Erythroblast (primary cell): ENCODE results near the gene RMI2.

Experiments used
- GATA1 ChIP-seq: IDR thresholded peaks from 2 replicates; pipeline ENCODE4 v1.6.1; 2011; ENCODE audit warnings: low read depth, mild to moderate bottlenecking, control low read depth, low read length, moderate library complexity
- POLR2A ChIP-seq: IDR thresholded peaks from 2 replicates; pipeline ENCODE4 v1.6.1; 2011; ENCODE audit warnings: mild to moderate bottlenecking, low read length

DNA sequence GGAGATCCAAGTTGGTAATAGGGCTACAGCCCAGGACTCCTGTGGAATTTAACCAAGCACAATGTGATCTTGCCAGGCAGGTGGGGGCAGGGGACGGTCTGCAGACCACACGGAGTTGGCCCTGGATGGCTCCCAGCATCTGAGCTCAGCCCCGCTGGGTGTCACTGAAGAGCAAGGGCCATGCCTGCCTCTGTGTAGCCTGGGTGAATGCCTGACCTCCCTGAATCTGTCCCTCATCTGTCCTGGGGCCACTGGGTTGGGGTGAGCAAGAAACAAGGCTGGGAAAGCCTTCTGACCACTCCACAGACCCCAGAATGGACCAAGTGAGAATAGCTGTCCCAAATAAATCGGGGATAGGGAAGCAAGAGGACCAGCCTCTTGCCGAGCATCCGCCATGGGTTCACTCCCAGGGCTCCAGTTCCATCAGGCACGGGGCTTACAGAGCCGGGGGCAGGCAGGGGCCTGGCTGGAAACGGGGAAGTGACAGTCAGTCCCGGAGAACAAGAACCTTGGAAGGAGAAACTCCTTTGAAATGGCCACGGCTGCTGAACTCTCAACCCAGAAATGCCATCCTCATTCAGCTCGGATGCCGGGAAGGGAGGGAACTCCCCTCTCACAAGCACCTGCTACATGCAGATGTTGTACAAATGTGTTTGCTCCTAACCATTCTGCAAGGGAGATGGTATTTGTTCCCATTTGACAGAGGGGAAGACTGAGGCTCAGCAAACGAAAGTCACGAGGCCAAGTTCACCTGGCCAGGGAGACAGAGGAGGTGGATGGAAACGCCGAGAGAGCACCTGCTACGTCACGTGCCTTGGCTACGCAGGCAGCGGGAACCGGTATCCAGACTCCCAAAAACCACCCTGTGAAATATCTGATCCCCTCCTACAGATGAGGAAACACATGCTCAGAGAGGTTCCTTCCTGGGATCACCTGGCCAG lies 50.0 kb downstream of the RMI2 start:
- TF ChIP-seq POLR2A (no peak), GATA1 (no peak)
